Progenitor cell of endocrine pancreas (in vitro differentiated cells): Measurements from ENCODE around the gene SEMA4C. TPM values are rescaled to one million over a fixed set of nuclear protein-coding genes. Genes with fewer than 3 reads are reported as not detected.

ENCODE experiments used
- DNase-seq: peaks from one replicate; pipeline ENCODE4 v3.0.0; 2021; ENCODE audit warnings: low spot score; ENCODE audit not compliant: unreplicated experiment
- H3K27ac Mint-ChIP-seq: 2 replicates; pipeline ENCODE4 v1.8.0; 2021; ENCODE audit warnings: mild to moderate bottlenecking, moderate library complexity, mixed read lengths
- H3K27me3 Mint-ChIP-seq: 2 replicates; pipeline ENCODE4 v1.8.0; 2021; ENCODE audit warnings: mixed read lengths
- H3K36me3 Mint-ChIP-seq: 2 replicates; pipeline ENCODE4 v1.8.0; 2022; ENCODE audit warnings: mixed read lengths; ENCODE audit not compliant: insufficient read depth
- H3K4me1 Mint-ChIP-seq: 2 replicates; pipeline ENCODE4 v1.8.0; 2021; ENCODE audit warnings: low read depth, mixed read lengths
- H3K4me3 Mint-ChIP-seq: 2 replicates; pipeline ENCODE4 v1.8.0; 2021; ENCODE audit warnings: low read depth, mild to moderate bottlenecking, moderate library complexity, mixed read lengths
- H3K9me3 Mint-ChIP-seq: 2 replicates; pipeline ENCODE4 v1.8.0; 2021; ENCODE audit warnings: low read depth, mixed read lengths
- CTCF ChIP-seq: fragments of 200-600 bp; sonication (generic); IDR thresholded peaks from one replicate; pipeline ENCODE4 v1.5.0; 2021; ENCODE audit warnings: antibody characterized with exemption, mild to moderate bottlenecking; ENCODE audit not compliant: unreplicated experiment
- total RNA-seq: library from RNA; stranded (reverse); gene quantifications from 2 replicates; pipeline ENCODE4 v1.2.1, GENCODE V29; 2021

Gene SEMA4C
- total RNA-seq, 1 donor from 2014 or later, result 75.0 TPM

DNA sequence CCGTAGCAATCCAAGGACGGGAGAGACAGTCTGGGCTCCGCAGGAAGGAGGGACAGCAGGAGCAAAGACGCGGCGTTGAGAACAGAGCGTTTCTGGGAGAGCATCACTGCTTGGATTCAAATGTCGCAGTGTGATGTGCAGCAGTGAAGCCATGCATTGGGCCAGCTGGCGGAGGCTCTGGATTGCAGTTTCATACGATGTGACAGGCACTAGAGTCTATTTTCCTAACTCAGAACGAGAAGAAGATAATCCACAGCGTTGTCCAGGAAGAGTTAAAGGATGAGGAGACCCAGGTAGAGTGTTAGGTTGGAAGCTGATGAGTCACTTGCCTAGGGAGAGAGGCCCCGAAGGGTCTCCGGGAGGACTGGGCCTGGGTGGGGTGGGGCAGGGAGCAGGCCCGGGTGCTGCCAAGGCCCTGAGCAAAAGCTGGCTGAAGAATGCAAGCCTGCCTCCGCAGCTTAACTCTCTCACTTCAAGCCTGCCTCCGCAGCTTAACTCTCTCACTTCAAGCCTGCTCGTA, 17.7 kb upstream of the SEMA4C start:
- Mint-ChIP-seq H3K27me3 (peaks cover 9% of the 10 kb centered on the region), H3K9me3 (no peaks in the 10 kb centered on the region), H3K4me3 (no peak overlapping the region), H3K36me3 (no peaks in the 10 kb centered on the region), H3K4me1 (peaks cover 26% of the 10 kb centered on the region), H3K27ac (no peak overlapping the region)
- no peak for TF ChIP-seq CTCF
- no peak for DNase-seq

GRCh38 chr2:96885432-96886347, 15.8 kb upstream of the SEMA4C start:
- Mint-ChIP-seq H3K27ac (no peak overlapping the region), H3K27me3 (peaks cover 15% of the 10 kb centered on the region), H3K4me3 (no peak overlapping the region), H3K9me3 (no peaks in the 10 kb centered on the region), H3K4me1 (peaks cover 20% of the 10 kb centered on the region), H3K36me3 (no peaks in the 10 kb centered on the region)
- TF ChIP-seq CTCF, result no peak
- DNase-seq, result no peak

DNA sequence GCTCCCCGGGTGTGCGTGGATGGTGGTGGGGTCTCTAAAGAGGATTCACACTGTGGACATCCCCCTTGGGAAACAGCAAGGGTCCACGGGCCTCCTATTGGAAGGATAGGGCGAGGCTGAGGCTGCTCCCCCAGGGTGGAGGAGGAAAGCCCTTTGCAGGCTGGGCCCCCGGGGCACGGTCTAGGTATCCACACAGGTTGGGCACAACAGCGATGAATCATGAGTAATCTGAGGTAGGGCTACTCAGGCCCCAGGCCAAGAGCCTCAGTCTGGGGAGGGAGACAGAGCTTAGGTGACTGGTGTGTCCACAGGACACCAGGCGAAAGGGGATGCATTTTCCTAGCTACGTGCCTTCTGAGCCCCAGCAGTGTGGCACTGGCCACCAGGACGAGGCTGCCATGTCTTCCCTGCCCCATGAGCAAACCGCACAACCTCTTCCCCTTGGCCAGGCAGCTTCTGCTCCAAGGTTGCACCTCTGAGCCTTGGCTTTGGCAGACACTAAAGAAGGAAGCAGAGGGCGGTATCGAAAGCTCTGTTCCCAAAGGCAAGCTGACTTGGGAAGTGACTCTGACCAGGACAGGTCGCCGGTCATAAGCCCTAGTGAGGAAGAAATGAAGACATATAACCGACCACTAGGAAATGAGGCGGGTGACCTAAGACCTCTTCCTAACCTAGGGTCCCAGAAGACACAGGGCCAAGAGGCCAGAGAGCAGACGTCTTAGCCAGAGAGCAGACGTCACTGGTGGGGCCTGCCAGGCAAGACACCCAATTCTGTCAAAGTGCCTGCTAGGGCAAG, 14.6 kb upstream of the SEMA4C start:
- H3K36me3 Mint-ChIP-seq, result no peaks in the 10 kb centered on the region
- H3K27ac Mint-ChIP-seq, result no peak overlapping the region
- H3K27me3 Mint-ChIP-seq, result peaks cover 21% of the 10 kb centered on the region
- no peak for TF ChIP-seq CTCF
- no peak overlapping the region for H3K4me3 Mint-ChIP-seq
- no peak for DNase-seq
- H3K9me3 Mint-ChIP-seq, result no peaks in the 10 kb centered on the region
- H3K4me1 Mint-ChIP-seq, result peaks cover 15% of the 10 kb centered on the region

DNA sequence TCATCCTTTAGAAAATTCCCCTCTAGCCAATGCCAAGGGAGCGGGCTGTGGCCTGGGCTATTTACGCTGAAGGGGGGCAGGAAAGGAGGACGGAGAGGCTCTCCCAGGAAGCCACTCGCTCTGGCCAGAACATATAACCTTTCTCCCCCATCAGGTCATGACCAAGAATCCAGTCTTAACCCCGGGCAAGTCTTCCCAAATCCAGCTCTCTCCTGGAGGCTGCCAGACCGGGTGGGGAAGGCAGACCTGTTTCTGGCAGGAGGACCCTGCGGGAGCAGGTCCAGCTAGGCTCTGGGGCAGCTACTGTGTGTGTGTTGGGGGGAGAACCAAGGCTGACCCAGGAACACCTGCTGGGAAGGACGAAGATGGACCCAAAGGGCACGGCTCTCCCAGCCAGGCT, 13.4 kb upstream of the SEMA4C start:
- no peak for DNase-seq
- Mint-ChIP-seq H3K4me1 (peaks cover 10% of the 10 kb centered on the region), H3K27ac (no peak overlapping the region), H3K9me3 (no peaks in the 10 kb centered on the region), H3K4me3 (no peak overlapping the region), H3K36me3 (no peaks in the 10 kb centered on the region), H3K27me3 (peaks cover 25% of the 10 kb centered on the region)
- no peak for TF ChIP-seq CTCF

DNA sequence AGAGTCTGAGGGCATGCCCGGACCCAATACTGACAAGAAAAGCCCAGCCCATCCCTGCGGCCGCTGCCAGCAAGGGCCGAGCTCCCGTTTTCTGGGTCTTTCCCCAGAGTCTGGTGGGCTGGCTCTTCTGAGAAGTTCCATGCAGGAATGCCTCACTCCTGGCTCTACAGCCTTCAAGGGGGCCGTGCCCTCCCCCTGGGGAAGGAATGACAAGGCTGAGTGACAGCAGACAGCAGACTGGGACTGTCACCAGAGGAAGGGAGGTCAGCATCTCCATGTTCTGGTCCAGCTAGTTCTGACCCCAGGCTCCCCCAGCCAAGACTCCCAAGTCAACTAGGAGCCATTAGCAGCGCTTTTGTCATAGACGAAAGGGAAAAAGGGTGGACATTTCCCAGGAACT, 13.0 kb upstream of the SEMA4C start:
- DNase-seq, result no peak
- H3K36me3 Mint-ChIP-seq, result no peaks in the 10 kb centered on the region
- TF ChIP-seq CTCF, result no peak
- no peaks in the 10 kb centered on the region for H3K9me3 Mint-ChIP-seq
- no peak overlapping the region for H3K4me3 Mint-ChIP-seq
- peaks cover 6% of the 10 kb centered on the region for H3K4me1 Mint-ChIP-seq
- no peak overlapping the region for H3K27ac Mint-ChIP-seq
- H3K27me3 Mint-ChIP-seq, result peaks cover 25% of the 10 kb centered on the region
